ENCODE data around the gene DHX9.

Gene DHX9

GRCh38 chr1:182811975-182812722, 27.0 kb upstream of the DHX9 start:
- TF ChIP-seq, protein P1, sequence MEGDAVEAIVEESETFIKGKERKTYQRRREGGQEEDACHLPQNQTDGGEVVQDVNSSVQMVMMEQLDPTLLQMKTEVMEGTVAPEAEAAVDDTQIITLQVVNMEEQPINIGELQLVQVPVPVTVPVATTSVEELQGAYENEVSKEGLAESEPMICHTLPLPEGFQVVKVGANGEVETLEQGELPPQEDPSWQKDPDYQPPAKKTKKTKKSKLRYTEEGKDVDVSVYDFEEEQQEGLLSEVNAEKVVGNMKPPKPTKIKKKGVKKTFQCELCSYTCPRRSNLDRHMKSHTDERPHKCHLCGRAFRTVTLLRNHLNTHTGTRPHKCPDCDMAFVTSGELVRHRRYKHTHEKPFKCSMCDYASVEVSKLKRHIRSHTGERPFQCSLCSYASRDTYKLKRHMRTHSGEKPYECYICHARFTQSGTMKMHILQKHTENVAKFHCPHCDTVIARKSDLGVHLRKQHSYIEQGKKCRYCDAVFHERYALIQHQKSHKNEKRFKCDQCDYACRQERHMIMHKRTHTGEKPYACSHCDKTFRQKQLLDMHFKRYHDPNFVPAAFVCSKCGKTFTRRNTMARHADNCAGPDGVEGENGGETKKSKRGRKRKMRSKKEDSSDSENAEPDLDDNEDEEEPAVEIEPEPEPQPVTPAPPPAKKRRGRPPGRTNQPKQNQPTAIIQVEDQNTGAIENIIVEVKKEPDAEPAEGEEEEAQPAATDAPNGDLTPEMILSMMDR (IDR thresholded peaks at IDR 0.05; ENCODE audit: low read depth, low read length, poor library complexity, severe bottlenecking): no peak
- no peak for TF ChIP-seq EZH2phosphoT487 (IDR thresholded peaks at IDR 0.05; ENCODE audit: borderline replicate concordance, low read length)
- H3K27ac ChIP-seq (ENCODE audit: low read depth, low read length): no peak overlapping the region
- H3K9me2 ChIP-seq (replicated peaks; ENCODE audit: control insufficient read depth, low read length): no peaks in the 10 kb centered on the region
- H3K4me3 ChIP-seq (ENCODE audit: low read length): no peak overlapping the region
- 0 out of 2 replicates have a peak, but pooled peaks cover 5% of the 10 kb centered on the region for H3K36me3 ChIP-seq (ENCODE audit: control insufficient read depth, low read length)
- no peaks in the 10 kb centered on the region for H3K27me3 ChIP-seq (ENCODE audit: control insufficient read depth, low read length)
- H3K4me2 ChIP-seq (ENCODE audit: low read length): no peak overlapping the region
- no peaks in the 10 kb centered on the region for H3K79me2 ChIP-seq (ENCODE audit: control insufficient read depth, low read length)
- no peaks in the 10 kb centered on the region for H4K20me1 ChIP-seq (ENCODE audit: control insufficient read depth, insufficient read depth, low read depth, low read length)
- no peaks in the 10 kb centered on the region for H3K9me3 ChIP-seq (ENCODE audit: control insufficient read depth, insufficient read depth, low read length)
- no peaks in the 10 kb centered on the region for H3F3A ChIP-seq (ENCODE audit: control insufficient read depth, insufficient read depth)
- no peaks in the 10 kb centered on the region for H3K4me1 ChIP-seq (ENCODE audit: control insufficient read depth, low read length)

DNA sequence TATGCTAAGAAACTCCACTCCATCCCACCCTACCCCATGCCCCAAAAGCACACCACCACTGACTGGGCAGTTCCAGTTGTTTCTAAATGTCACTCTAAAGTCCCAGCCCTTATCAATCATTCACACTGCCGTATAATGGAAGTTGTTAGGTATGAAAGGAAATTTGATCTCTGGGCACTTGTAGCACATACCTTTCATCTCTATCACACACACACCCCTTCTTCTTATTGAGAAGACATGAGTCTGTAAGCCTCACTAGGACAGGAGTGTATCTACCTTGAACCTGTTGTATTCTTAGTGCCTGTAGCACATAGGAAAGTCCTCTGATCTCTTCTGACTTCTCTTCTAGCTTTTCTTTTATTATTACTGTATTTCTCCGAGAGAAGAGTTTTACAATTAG, 22.3 kb upstream of the DHX9 start:
- no peaks in the 10 kb centered on the region for H3K9me3 ChIP-seq (ENCODE audit: control insufficient read depth, insufficient read depth, low read length)
- no peak overlapping the region for H3K4me3 ChIP-seq (ENCODE audit: low read length)
- no peaks in the 10 kb centered on the region for H4K20me1 ChIP-seq (ENCODE audit: control insufficient read depth, insufficient read depth, low read depth, low read length)
- H3K9me2 ChIP-seq (replicated peaks; ENCODE audit: control insufficient read depth, low read length): no peaks in the 10 kb centered on the region
- H3K27me3 ChIP-seq (ENCODE audit: control insufficient read depth, low read length): no peaks in the 10 kb centered on the region
- H3K79me2 ChIP-seq (ENCODE audit: control insufficient read depth, low read length): no peaks in the 10 kb centered on the region
- H3K4me1 ChIP-seq (ENCODE audit: control insufficient read depth, low read length): no peaks in the 10 kb centered on the region
- H3F3A ChIP-seq (ENCODE audit: control insufficient read depth, insufficient read depth): no peaks in the 10 kb centered on the region
- no peak overlapping the region for H3K4me2 ChIP-seq (ENCODE audit: low read length)
- no peak overlapping the region for H3K27ac ChIP-seq (ENCODE audit: low read depth, low read length)
- TF ChIP-seq EZH2phosphoT487 (IDR thresholded peaks at IDR 0.05; ENCODE audit: borderline replicate concordance, low read length): no peak
- H3K36me3 ChIP-seq (ENCODE audit: control insufficient read depth, low read length): 0 out of 2 replicates have a peak, but pooled peaks cover 9% of the 10 kb centered on the region

DNA sequence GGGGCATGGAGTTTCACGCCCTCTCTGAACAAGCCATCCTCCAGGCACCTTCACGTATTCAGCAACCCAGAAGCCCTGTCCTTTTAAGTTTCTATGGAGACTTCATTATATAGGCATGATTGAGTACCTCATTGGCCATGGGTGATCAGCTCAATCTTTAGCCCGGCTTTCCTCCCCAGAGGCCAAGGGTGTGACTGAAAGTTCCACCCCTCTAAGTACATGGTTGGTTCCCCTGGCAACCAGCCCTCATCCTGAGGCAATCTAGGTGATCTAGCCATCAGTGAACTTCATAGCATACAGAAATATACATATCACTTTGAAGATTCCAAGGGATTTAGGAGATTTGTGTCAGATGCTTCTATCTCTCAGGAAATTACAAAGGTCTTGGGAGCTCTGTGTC, 21.3 kb upstream of the DHX9 start:
- no peaks in the 10 kb centered on the region for H3K9me3 ChIP-seq (ENCODE audit: control insufficient read depth, insufficient read depth, low read length)
- no peaks in the 10 kb centered on the region for H3K79me2 ChIP-seq (ENCODE audit: control insufficient read depth, low read length)
- H3F3A ChIP-seq (ENCODE audit: control insufficient read depth, insufficient read depth): no peaks in the 10 kb centered on the region
- TF ChIP-seq EZH2phosphoT487 (IDR thresholded peaks at IDR 0.05; ENCODE audit: borderline replicate concordance, low read length): no peak
- TF ChIP-seq, protein P1 (IDR thresholded peaks at IDR 0.05; ENCODE audit: low read depth, low read length, poor library complexity, severe bottlenecking): no peak
- no peaks in the 10 kb centered on the region for H3K27me3 ChIP-seq (ENCODE audit: control insufficient read depth, low read length)
- no peak overlapping the region for H3K4me3 ChIP-seq (ENCODE audit: low read length)
- no peak overlapping the region for H3K27ac ChIP-seq (ENCODE audit: low read depth, low read length)
- H3K9me2 ChIP-seq (replicated peaks; ENCODE audit: control insufficient read depth, low read length): no peaks in the 10 kb centered on the region
- no peaks in the 10 kb centered on the region for H4K20me1 ChIP-seq (ENCODE audit: control insufficient read depth, insufficient read depth, low read depth, low read length)
- H3K4me1 ChIP-seq (ENCODE audit: control insufficient read depth, low read length): no peaks in the 10 kb centered on the region
- no peak overlapping the region for H3K4me2 ChIP-seq (ENCODE audit: low read length)
- 0 out of 2 replicates have a peak, but pooled peaks cover 9% of the 10 kb centered on the region for H3K36me3 ChIP-seq (ENCODE audit: control insufficient read depth, low read length)

DNA sequence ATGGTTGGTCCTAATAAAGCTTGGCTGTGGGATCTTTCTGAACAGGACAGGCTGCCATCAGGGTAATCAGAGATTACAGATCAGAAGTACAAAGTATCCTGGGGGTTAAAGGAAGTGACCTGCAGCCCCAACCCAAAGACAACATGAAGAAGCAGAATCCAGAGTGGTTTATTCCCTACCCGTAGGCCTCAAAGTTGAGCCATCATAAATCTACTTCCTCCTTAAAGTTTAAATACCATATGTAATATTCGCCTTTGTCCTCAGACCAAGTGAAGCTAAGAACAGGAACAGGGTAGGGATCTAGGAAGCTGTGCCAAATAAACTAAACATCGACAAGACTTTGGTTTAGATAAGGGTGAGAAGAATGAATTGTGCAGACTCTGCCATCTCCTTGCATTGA, 15.9 kb upstream of the DHX9 start:
- Histone ChIP-seq H3K27ac (ENCODE audit: low read depth, low read length) (no peak overlapping the region), H3K4me1 (ENCODE audit: control insufficient read depth, low read length) (no peaks in the 10 kb centered on the region), H3K27me3 (ENCODE audit: control insufficient read depth, low read length) (no peaks in the 10 kb centered on the region), H3K36me3 (ENCODE audit: control insufficient read depth, low read length) (0 out of 2 replicates have a peak, but pooled peaks cover 2% of the 10 kb centered on the region), H3F3A (ENCODE audit: control insufficient read depth, insufficient read depth) (0 out of 2 replicates have a peak, but pooled peaks cover 2% of the 10 kb centered on the region), H3K9me3 (ENCODE audit: control insufficient read depth, insufficient read depth, low read length) (no peaks in the 10 kb centered on the region), H4K20me1 (ENCODE audit: control insufficient read depth, insufficient read depth, low read depth, low read length) (no peaks in the 10 kb centered on the region), H3K79me2 (ENCODE audit: control insufficient read depth, low read length) (no peaks in the 10 kb centered on the region), H3K9me2 (replicated peaks; ENCODE audit: control insufficient read depth, low read length) (no peaks in the 10 kb centered on the region), H3K4me2 (ENCODE audit: low read length) (no peak overlapping the region), H3K4me3 (ENCODE audit: low read length) (no peak overlapping the region)
- no peak for TF ChIP-seq EZH2phosphoT487 (IDR thresholded peaks at IDR 0.05; ENCODE audit: borderline replicate concordance, low read length)

Measured in DOHH2 (cell line).